Calu3 (cell line): ENCODE measurements around the gene PLXNA2. TPM values are rescaled to one million over a fixed set of nuclear protein-coding genes. Genes with fewer than 3 reads are reported as not detected.
A peak's percentile ranks its signal among the peaks of the same experiment; 100 is the strongest.

ENCODE experiments used
- BruUV-seq: library from RNA; stranded (reverse); fragments of 400-500 nt; replicated peaks from 2 replicates; lab custom pipeline; 2021; lab: Mats Ljungman, UMichigan
- CTCF ChIA-PET: fragments of 300-600 bp; sonication (Branson Sonifier 250); formaldehyde crosslinking; loops from one replicate; lab custom pipeline; 2022; ENCODE audit warnings: antibody characterized with exemption; lab: Charles Lee
- DNase-seq: peaks from one replicate; pipeline ENCODE4 v3.0.0; 2022
- H3K27ac Mint-ChIP-seq: one replicate; pipeline ENCODE4 v1.8.0; 2022; ENCODE audit warnings: mixed read lengths; ENCODE audit not compliant: unreplicated experiment
- H3K27me3 Mint-ChIP-seq: one replicate; pipeline ENCODE4 v1.8.0; 2022; ENCODE audit warnings: mixed read lengths; ENCODE audit not compliant: unreplicated experiment
- H3K36me3 Mint-ChIP-seq: one replicate; pipeline ENCODE4 v1.8.0; 2022; ENCODE audit warnings: mild to moderate bottlenecking, moderate library complexity, mixed read lengths; ENCODE audit not compliant: insufficient read depth, unreplicated experiment
- H3K4me1 Mint-ChIP-seq: one replicate; pipeline ENCODE4 v1.8.0; 2022; ENCODE audit warnings: mild to moderate bottlenecking, low read depth, mixed read lengths; ENCODE audit not compliant: unreplicated experiment
- H3K4me3 Mint-ChIP-seq: one replicate; pipeline ENCODE4 v1.8.0; 2022; ENCODE audit warnings: mild to moderate bottlenecking, low read depth, moderate library complexity, mixed read lengths; ENCODE audit not compliant: unreplicated experiment
- H3K9me3 Mint-ChIP-seq: one replicate; pipeline ENCODE4 v1.8.0; 2022; ENCODE audit warnings: low read depth, mixed read lengths; ENCODE audit not compliant: unreplicated experiment
- intact Hi-C: fragments of 100-400 bp; cut with micrococcal nuclease; formaldehyde crosslinking; loops from one replicate; pipeline ENCODE4 v1.10.0; 2022; ENCODE audit not compliant: unreplicated experiment
- total RNA-seq: library from RNA; stranded (reverse); gene quantifications from 2 replicates; pipeline ENCODE4 v1.2.3, GENCODE V29; 2022
- TF ChIP-seq, protein P1 (sequence below): fragments of 200-600 bp; IDR thresholded peaks from one replicate; pipeline ENCODE4 v1.8.0; 2022; ENCODE audit warnings: antibody characterized with exemption; ENCODE audit not compliant: unreplicated experiment

The PLXNA2 gene
- total RNA-seq, 1 experiment from 2014 or later: 16.2 TPM

DNA sequence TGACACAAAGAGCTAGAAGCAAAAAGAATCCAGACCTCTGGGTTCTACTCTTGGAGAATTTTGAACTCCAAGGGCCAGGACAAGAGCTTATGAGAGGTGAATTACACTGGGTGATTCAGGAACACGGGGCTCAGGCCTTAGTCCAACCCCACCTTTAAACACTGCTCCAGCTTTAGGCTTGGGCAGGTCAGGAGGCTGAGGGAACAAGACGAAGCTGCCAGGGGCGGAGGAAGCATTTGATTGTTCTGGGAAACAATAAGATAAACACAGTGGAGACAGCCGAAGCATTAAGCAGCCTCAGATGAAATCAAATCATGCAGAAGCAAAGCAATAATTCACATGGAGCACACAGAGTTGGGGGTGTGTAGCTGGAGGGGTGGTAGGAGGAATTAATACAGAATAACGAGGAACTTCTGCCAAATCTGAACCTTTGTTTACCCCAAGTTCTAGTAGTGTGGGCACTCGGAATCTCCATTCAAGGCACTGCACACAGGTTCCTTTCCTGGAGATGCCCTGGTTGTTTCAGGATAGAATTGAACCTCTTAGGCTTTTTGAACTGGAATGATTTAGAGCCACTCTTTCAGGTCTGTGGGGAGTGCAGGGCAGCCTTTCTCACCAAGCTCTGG lies 93.2 kb downstream of the PLXNA2 start:
- Mint-ChIP-seq H3K27me3 (no peaks in the 10 kb centered on the region), H3K36me3 (peaks cover 4% of the 10 kb centered on the region), H3K9me3 (no peaks in the 10 kb centered on the region), H3K4me1 (peaks cover 16% of the 10 kb centered on the region), H3K4me3 (no peak overlapping the region), H3K27ac (no peak overlapping the region)
- BruUV-seq: no TSS peak
- no peak for DNase-seq
- TF ChIP-seq, protein P1, sequence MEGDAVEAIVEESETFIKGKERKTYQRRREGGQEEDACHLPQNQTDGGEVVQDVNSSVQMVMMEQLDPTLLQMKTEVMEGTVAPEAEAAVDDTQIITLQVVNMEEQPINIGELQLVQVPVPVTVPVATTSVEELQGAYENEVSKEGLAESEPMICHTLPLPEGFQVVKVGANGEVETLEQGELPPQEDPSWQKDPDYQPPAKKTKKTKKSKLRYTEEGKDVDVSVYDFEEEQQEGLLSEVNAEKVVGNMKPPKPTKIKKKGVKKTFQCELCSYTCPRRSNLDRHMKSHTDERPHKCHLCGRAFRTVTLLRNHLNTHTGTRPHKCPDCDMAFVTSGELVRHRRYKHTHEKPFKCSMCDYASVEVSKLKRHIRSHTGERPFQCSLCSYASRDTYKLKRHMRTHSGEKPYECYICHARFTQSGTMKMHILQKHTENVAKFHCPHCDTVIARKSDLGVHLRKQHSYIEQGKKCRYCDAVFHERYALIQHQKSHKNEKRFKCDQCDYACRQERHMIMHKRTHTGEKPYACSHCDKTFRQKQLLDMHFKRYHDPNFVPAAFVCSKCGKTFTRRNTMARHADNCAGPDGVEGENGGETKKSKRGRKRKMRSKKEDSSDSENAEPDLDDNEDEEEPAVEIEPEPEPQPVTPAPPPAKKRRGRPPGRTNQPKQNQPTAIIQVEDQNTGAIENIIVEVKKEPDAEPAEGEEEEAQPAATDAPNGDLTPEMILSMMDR: no peak
- intact Hi-C loops: no loop called here
- CTCF ChIA-PET: interaction anchor here (1.1 to 1.5 kb wide), 6 partner anchors 19 to 153 kb away, joined by 3 to 11 read pairs (median 4); no protein-coding TSS in a partner anchor

DNA sequence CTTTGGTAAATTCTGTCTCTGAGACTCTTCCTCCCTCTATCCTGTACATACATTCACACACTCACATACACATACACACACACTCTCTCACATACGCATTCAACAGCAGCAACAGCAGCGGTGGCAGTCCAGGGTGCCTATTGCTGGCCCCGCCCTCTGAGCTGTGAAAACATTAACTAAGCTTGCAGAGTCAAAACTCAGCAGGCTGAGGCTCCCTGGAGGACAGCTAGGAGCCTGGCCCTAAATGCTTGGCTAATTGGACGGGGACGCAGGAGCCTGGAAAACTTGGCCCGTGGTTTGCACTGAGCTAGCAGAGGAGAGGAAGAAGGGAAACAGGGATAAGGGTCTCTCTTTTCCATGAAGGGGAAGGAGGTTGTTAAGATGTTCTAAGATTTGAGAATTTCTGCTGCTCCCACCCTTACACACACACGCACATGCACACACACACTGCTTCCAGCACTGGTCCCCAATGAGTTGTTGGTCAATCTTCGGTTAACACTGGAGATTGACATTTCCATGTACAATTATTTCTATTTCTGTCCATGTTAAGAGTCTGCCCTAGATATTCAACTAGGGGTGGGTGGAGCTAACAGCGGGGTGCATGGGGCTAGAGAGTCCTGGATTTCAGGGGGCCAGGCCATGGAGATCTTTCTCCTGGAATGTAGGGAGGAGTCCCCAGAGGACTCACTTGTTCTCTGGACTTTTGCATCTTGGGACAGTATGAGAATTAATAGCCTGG lies 94.2 kb downstream of the PLXNA2 start:
- TF ChIP-seq, protein P1: no peak
- Mint-ChIP-seq H3K27ac (no peak overlapping the region), H3K27me3 (no peaks in the 10 kb centered on the region), H3K36me3 (peaks cover 4% of the 10 kb centered on the region), H3K4me3 (no peak overlapping the region), H3K4me1 (peaks cover 14% of the 10 kb centered on the region), H3K9me3 (no peaks in the 10 kb centered on the region)
- no TSS peak for BruUV-seq
- intact Hi-C loops: no loop called here
- CTCF ChIA-PET: interaction anchor here (1.2 to 1.5 kb wide), 5 partner anchors 18 to 152 kb away, joined by 3 to 11 read pairs (median 4); no protein-coding TSS in a partner anchor
- DNase-seq: peak; percentile 57

DNA sequence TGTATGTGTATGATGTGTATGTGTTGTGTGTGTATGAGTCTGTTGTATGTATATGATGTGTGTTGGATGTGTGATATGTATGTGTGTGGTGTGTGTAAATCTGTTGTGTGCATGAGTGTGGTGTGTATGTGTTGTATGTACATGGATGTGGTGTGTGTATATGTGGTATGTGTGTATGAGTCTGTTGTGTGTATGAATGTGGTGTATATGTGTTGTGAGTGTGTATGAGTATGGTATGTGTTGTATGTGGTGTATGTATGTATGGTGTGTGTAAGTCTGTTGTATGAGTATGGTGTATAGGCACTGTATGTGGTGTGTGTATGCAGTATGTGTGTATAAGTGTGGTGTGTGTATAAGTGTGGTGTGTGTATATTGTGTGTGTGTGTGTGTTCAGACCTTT lies 95.0 kb downstream of the PLXNA2 start:
- intact Hi-C loops: no loop called here
- H3K36me3 Mint-ChIP-seq: peaks cover 4% of the 10 kb centered on the region
- CTCF ChIA-PET: interaction anchor here (1.4 to 1.5 kb wide), 3 partner anchors 17 to 127 kb away, joined by 3 to 11 read pairs (median 4); no protein-coding TSS in a partner anchor
- no peak overlapping the region for H3K27ac Mint-ChIP-seq
- H3K9me3 Mint-ChIP-seq: no peaks in the 10 kb centered on the region
- no peaks in the 10 kb centered on the region for H3K27me3 Mint-ChIP-seq
- BruUV-seq: no TSS peak
- no peak overlapping the region for H3K4me3 Mint-ChIP-seq
- peaks cover 6% of the 10 kb centered on the region for H3K4me1 Mint-ChIP-seq
- TF ChIP-seq, protein P1: no peak
- no peak for DNase-seq

DNA sequence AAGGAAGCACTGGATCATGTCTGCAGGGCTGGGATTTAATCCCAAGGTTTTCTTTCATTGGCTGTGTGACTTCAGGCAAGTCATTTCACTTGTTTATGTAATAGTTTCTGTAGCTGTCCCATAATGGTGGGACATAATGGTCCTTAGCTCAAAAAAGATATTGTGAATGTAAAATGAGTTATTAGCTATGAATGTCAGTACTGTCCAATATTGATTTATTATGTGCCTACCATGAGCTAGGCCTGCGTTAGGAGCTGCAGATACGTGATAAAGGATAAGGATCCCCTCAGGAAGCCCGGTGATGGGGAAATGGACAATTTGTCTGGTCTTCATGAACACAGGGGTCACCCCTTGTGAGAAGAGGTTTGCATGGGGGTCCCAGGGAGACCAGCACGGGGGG lies 95.8 kb downstream of the PLXNA2 start:
- no peak for DNase-seq
- TF ChIP-seq, protein P1: no peak
- H3K4me1 Mint-ChIP-seq: no peaks in the 10 kb centered on the region
- CTCF ChIA-PET: no interaction called here
- no peaks in the 10 kb centered on the region for H3K27me3 Mint-ChIP-seq
- no peak overlapping the region for H3K4me3 Mint-ChIP-seq
- intact Hi-C loops: no loop called here
- no peaks in the 10 kb centered on the region for H3K36me3 Mint-ChIP-seq
- no peak overlapping the region for H3K27ac Mint-ChIP-seq
- BruUV-seq: no TSS peak
- no peaks in the 10 kb centered on the region for H3K9me3 Mint-ChIP-seq
